HL-60 (cell line): ENCODE measurements around the gene PPY.
"Not testable (repeated sequence)": the region's sequence is repeated elsewhere in the genome, so short reads cannot be mapped to it uniquely, and the experiment has no call there.

ENCODE experiments used
- DNase-seq, 2 experiments: peaks; one replicate each; pipeline ENCODE4 v3.0.0-alpha.2; 2010 to 2020; ENCODE audit warnings: low read depth in 1 of 2, low spot score in 1 of 2
- H3K27ac ChIP-seq: fragments of 250-450 bp; sonication (Bioruptor Pico); replicated peaks from 2 replicates; pipeline ENCODE4 v1.5.1; 2020; ENCODE audit warnings: mild to moderate bottlenecking, moderate library complexity
- H3K27me3 ChIP-seq: fragments of 250-450 bp; sonication (Bioruptor Pico); 2 replicates; pipeline ENCODE4 v1.5.1; 2021; ENCODE audit warnings: mild to moderate bottlenecking, moderate library complexity; ENCODE audit not compliant: insufficient read depth, poor library complexity, severe bottlenecking
- H3K4me3 ChIP-seq: replicated peaks from 2 replicates; pipeline ENCODE4 v1.5.1; 2011; ENCODE audit warnings: mild to moderate bottlenecking, control low read depth, low read length; ENCODE audit not compliant: insufficient read depth
- CTCF ChIP-seq: IDR thresholded peaks from one replicate; pipeline ENCODE4 v1.5.1; 2011; ENCODE audit warnings: low read length, control low read depth, inconsistent platforms; ENCODE audit not compliant: insufficient read depth
- GABPA ChIP-seq: IDR thresholded peaks from 2 replicates; pipeline ENCODE4 v1.6.1; 2012; ENCODE audit warnings: low read depth
- POLR2AphosphoS5 ChIP-seq: IDR thresholded peaks from 2 replicates; pipeline ENCODE4 v1.6.1; 2012; ENCODE audit warnings: low read depth
- SPI1 ChIP-seq: IDR thresholded peaks from 2 replicates; pipeline ENCODE4 v1.6.1; 2012; ENCODE audit warnings: low read depth, mild to moderate bottlenecking, borderline replicate concordance
- TF ChIP-seq, protein P1 (sequence below): IDR thresholded peaks from 2 replicates; pipeline ENCODE4 v1.6.1; 2012; ENCODE audit warnings: low read depth; ENCODE audit not compliant: insufficient replicate concordance

Gene PPY

DNA sequence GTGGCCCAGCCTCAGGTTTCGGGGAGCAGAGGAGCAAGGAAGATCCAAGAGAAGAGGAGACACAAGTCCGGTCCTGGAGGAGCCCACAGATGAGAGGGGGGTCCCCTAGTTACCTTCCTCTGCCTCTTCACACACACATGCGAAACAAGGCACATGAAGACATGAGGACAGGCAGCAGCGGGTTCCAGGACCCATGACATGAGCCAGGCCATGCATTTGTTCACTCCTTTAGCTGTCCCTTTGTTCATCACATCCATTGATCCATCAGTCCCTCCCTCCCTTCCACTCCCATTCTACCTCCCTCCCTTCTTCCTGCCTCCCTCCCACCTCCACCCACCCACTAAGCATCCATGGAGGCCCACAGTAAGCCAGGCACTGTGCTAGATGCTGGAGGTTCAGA is 9.4 kb downstream of the PPY start:
- Histone ChIP-seq H3K27ac (no peak overlapping the region), H3K27me3 (peaks cover 15% of the 10 kb centered on the region), H3K4me3 (no peak overlapping the region)
- TF ChIP-seq CTCF (no peak), POLR2AphosphoS5 (no peak)
- no peak for DNase-seq

GRCh38 chr17:43932357-43932756 is 9.9 kb downstream of the PPY start:
- DNase-seq: no peak
- TF ChIP-seq GABPA (no peak), SPI1 (no peak), CTCF (no peak), POLR2AphosphoS5 (no peak)
- TF ChIP-seq, protein P1, sequence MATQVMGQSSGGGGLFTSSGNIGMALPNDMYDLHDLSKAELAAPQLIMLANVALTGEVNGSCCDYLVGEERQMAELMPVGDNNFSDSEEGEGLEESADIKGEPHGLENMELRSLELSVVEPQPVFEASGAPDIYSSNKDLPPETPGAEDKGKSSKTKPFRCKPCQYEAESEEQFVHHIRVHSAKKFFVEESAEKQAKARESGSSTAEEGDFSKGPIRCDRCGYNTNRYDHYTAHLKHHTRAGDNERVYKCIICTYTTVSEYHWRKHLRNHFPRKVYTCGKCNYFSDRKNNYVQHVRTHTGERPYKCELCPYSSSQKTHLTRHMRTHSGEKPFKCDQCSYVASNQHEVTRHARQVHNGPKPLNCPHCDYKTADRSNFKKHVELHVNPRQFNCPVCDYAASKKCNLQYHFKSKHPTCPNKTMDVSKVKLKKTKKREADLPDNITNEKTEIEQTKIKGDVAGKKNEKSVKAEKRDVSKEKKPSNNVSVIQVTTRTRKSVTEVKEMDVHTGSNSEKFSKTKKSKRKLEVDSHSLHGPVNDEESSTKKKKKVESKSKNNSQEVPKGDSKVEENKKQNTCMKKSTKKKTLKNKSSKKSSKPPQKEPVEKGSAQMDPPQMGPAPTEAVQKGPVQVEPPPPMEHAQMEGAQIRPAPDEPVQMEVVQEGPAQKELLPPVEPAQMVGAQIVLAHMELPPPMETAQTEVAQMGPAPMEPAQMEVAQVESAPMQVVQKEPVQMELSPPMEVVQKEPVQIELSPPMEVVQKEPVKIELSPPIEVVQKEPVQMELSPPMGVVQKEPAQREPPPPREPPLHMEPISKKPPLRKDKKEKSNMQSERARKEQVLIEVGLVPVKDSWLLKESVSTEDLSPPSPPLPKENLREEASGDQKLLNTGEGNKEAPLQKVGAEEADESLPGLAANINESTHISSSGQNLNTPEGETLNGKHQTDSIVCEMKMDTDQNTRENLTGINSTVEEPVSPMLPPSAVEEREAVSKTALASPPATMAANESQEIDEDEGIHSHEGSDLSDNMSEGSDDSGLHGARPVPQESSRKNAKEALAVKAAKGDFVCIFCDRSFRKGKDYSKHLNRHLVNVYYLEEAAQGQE: no peak
- H3K27ac ChIP-seq: no peak overlapping the region
- no peak overlapping the region for H3K4me3 ChIP-seq
- H3K27me3 ChIP-seq: peaks cover 13% of the 10 kb centered on the region

DNA sequence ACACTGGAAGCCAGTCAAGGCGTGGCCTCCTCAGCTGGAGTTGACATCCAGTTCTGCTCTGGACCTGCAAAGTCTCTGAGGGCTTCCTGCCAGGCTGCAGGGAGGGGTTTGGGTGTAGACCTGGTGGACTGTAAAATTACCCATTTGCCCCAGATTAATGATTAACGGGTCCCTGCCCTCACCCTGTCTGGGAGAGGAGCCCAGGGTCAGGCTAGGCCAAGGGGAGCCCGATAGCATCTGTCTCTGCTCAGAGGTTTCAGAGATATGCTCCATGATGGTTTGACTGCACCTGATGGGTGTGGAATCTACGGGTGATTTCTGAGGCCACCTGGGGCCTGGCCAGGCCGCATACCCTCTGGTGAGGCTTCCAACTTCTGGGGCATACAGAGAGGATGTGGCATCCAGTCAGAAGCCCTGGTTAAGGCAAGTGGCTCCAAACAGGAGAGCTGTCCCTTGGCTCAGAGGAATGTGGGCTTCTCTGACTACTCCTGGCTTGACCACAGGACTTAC is 11.2 kb downstream of the PPY start:
- Histone ChIP-seq H3K27me3 (peaks cover 24% of the 10 kb centered on the region), H3K4me3 (no peak overlapping the region), H3K27ac (no peak overlapping the region)
- TF ChIP-seq GABPA (no peak), CTCF (no peak), POLR2AphosphoS5 (no peak), SPI1 (no peak)
- TF ChIP-seq, protein P1: no peak
- DNase-seq: no peak

DNA sequence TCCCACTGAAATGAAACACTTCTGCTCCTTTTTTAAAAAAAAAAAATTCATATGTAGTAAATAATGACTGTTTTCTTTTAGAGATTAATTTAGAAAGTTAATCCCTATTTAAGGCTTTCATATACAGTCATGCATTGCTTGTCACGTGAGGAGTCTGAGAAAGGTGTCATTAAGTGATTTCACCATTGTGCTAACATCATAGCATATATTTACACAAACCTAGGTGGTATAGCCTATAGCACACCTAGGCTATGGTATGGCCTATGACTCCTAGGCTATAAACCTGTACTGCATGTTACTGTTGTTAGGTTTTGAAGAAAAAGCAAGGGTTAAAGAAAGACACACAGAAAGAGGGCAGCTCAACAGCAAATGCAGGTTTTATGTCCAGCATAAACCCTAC is 13.7 kb downstream of the PPY start:
- Histone ChIP-seq H3K27me3 (peaks cover 24% of the 10 kb centered on the region), H3K4me3 (no peak overlapping the region), H3K27ac (no peak overlapping the region)
- DNase-seq: no peak
- no peak for TF ChIP-seq GABPA

DNA sequence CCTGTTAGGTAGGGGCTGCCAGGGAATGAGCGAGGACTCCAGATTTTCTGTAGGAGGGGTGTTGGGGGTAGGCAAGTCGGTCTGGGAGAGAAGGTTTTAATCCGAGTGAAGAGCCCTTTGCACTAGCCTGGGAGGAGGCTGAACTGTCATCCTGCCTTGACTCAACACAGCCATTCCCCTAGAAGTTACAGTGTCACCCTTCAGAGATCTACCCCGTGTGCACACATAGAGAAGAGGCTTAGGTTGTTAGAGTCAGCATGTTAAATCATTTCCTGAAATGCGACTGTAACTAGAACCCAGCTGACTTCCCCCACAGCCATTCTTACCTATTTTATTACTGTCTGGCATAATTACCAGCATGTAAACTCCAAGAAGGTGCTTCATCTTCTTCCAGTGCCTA is 14.3 kb downstream of the PPY start:
- H3K27ac ChIP-seq, DNase-seq, H3K4me3 ChIP-seq: not testable (repeated sequence)
- peaks cover 24% of the 10 kb centered on the region for H3K27me3 ChIP-seq
